ENCODE data around the gene FAM107B.
"Not testable (repeated sequence)": the region's sequence is repeated elsewhere in the genome, so short reads cannot be mapped to it uniquely, and the experiment has no call there.

Gene FAM107B

DNA sequence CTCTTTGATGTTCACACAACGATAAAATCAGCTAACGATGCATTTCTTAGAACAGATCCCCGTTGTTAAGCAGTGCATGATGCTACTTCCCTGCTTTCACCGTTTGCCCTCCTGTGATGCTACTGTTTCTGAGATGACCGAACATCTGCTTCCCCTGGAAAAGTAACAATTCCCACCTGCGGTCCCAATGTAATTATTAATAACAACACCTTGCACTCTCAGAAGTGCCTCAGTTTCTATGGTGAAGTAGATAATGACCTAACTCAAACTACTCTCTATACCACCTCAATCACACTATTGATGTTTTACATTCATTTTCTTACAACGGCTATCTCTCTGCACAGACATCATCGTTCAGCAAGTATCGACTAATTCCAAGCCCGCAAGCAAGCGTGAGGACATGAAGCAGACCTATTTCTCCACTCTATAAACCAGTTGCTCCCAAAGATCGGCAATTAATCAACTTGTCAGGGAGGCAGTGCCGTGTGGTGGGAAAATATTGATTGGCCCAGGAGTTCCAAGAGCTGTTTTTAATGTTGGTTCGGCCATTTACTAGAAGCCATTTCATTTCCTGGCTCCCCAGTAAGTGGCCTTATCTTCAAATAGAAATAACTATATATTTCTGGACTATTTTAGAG lies 42.7 kb downstream of the FAM107B start:
- DNase-seq, result no peak

DNA sequence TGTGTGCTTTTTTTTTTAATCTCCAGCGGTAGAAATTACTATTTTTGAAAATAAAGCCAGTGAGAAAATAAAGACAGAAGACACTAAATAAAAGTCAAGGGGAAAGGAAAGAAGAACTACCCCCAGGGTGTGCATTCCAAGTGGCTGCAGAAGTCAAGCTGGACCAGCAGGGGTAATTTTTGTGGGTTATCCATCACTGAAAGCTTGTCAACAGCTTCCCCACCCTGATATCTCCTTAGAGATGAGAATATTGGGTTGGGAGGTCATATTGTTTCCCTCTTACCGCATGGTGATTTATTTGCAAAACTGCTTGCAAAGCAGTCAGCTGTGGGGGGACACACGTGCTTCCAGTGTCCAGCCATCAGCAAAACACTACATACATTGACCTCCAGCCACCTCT lies 46.4 kb downstream of the FAM107B start:
- no peak for DNase-seq

DNA sequence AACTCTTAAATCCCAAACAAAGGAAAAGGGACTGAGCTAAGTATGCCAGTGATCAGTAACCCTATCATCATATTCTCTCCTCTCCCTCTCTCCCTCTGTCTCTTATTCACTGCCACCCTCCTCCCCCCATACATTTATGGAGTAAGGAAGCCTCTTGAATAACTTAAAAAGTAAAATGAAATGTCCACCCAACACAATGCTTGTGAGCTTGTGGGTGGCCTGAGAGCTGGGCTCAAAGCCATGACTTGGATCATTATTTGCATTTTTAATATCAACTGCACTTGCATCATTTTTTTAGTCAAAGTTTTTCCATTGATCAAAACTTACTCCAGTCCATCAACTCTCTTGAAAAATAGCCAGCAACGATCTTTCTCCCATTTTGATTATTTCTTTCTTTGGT lies 46.8 kb downstream of the FAM107B start:
- no peak for DNase-seq

DNA sequence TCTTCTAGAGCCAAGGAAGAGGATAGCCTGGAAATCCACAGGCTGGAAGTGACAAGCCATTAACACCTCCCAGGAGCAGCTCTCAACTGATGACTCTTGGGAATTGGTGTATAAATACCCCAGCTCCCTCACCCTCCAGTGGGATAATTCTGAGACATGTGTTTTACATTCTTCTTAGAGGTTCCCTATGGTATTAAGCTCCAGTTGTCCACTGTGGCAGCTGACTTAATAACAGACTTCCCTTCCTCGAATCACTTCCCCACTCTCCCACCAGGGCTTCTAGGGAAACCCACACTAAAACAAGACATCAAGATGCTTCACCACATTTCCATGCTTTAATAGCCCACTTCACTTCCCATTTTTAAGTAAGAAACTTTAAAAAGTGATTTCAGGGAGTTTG lies 47.2 kb downstream of the FAM107B start:
- DNase-seq, result no peak

DNA sequence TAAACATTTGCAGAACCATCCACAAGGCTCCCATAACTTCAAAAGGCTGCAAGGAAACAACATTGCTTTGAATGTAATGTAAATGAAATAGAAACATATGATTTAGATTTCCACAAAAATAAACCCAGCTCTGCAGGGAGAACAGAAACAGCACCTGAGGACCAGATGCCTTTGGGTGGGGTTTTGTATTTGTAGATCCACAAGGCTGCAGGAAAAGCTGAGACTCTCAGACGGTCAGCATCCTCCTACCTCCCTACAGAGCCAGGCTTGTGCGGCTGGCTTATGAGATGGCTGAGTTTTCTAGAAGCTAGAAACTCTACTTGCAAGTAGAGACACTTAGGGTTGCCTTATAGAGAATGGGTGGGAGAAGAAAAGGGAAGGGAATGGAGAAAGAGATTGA lies 49.8 kb downstream of the FAM107B start:
- no peak for DNase-seq

DNA sequence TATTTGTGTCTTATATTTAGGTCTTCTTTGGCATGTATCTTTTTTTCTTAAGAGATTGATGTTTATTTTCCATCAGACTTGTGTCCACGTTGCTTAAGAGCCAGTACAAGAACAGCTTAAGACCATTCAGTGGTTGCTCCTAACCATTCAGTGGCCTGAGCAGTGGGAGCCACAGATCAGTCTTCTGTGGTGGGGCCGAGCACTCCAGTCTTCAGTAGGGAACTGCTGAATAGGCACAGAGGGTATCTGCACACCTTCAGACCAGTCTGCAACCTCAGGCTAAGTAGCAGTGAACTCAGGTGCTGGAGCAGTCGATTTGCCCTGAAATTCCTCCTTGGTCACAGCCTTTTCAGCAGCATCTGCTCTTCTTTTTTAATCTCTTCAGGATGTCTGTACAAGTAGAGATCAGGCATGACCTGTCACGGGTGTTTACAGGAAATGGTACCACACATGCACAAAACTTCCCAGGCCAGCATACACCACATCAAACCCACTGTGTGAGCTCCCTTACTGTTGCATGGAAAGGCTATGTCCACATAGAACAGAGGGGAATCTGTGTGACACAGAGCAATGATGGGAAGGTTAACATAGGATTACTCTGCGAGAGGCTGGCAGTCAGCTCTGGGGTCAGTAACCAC lies 51.5 kb downstream of the FAM107B start:
- DNase-seq, result peak in 1 of 2 experiments; percentile 18

DNA sequence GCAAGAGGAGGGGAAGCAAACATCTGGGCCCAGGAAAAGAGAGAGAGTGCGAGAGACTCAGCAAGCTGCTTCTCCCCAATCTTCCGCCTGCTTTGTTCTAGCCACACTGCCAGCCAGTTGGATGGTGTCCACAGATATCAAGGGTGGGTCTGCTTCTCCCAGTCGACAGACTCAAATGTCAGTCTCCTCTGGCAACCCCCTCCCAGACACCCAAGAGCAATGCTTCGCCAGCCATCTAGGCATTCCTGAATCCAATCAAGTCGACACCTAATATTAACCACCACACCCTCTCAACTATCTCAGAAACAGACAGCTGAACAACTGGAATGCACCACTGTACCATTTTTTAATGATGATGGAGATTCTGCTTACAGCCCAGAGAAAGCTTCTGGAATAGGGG lies 57.1 kb downstream of the FAM107B start:
- DNase-seq, result no peak

DNA sequence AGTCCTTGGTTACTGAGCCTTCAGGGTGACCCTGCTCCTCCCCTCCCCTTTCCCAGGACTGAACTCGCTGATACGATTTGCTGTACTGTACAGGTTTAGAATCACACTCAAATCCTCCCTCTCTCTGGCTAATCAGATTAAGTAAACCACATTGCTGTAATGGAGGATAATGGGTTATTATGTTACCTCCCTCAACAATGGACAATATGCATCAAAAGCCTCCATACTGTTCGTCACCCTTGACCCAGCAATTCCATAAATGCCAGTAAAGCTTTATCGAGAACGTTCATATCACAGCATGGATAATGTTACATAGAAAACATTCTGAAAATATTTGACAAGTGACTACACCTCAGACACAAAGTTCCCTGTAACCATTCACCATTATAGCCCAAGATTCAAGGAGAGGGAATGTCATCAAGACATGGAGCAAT lies 61.7 kb downstream of the FAM107B start:
- DNase-seq, result no peak

DNA sequence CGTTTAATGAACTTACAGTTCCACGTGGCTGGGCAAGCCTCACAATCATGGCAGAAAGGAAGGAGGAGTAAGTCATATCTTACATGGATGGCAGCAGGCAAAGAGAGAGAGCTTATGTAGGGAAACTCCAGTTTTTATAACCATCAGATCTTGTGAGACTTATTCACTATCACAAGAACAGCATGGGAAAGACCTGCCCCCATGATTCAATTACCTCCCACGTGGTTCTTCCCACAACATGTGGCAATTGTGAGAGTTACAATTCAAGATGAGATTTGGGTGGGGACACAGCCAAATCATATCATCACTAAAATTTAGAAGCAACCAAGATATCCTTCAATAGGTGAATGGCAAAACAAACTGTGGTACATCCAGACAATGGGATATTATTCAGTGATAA lies 65.4 kb downstream of the FAM107B start:
- not testable (repeated sequence) for DNase-seq

DNA sequence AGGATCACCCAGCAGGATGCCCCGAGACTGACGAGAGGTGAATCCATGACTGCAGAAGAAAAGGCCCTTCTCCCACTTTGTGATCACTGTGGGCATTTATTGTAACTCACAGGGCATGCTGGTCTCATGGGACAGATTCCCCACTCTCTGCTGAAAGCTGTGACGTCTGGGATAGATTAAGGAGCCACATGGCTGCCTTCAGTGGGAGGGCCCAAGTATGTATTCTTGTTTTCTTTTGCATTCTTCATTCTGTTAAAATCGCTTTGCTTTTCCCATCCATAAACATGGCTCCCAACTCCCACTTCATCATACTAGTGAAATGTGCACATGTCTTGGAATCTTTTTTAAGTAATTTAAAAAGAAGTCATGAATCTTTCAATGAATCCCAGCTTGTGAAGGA lies 67.2 kb downstream of the FAM107B start:
- no peak for DNase-seq

DNA sequence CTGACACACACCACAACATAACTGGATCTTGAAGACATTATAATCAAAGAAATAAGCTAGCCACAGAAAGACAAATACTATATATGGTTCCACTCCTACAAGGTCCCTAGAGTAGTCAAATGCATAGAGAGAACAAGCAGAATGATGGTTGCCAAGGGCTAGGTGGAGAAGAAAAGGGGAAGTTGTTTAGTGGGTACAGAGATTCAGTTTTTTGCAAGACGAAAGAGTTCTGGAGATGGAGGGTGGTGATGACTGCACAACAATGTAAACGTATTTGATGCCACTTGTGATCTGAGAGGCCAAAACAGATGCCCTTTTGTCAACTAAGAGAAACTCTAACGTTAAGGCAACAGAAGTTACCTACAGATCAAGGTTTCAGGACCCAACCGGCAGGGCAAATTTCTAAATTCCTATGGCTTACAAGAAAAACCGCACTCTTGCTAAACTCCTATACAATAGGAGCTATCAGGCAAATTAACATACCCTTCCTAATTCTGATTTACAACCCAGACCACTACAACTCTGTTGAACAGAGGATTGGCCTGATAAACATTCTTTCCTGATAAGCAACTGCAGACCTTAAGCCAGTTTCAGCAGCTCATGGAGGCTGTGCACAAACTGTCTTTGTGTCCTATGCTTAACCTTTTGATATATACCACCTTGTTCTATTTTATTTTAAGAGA lies 69.0 kb downstream of the FAM107B start:
- DNase-seq, result no peak

DNA sequence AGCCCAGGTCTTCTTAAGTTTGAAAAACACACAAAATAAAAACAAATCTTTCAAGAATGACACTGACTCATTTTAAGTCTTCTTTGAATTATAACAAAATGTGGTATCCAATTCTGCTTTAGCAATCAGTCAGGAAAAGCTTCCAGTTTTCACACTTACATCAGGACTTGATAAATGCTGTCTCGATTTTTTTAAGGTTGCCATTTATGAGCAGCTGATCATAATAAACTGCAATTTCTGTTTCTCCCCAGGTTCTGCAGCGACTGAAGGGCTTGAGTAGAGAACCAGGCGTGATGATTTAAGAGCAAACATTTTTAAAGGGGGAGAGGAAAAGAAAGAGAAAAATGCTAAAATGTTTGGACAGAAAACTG lies 71.1 kb downstream of the FAM107B start:
- no peak for DNase-seq

DNA sequence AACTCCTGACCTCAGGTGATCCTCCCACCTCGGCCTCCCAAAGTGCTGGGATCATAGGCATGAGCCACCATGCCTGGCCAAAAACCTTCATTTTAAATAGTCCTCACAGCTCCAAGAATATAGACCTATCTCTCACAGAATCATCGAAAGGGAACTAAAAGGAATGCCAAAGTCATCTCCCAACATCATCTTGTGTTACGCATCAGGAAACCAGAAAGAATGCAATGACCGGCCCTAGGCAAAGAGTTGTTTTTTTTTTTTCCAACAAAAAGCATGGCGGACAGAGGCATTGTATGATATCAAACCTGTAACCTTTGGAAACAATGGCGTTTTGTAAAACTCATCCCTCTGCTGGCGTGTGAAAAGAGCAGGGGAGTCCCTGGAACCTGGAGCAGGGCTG lies 73.2 kb downstream of the FAM107B start:
- no peak for DNase-seq

DNA sequence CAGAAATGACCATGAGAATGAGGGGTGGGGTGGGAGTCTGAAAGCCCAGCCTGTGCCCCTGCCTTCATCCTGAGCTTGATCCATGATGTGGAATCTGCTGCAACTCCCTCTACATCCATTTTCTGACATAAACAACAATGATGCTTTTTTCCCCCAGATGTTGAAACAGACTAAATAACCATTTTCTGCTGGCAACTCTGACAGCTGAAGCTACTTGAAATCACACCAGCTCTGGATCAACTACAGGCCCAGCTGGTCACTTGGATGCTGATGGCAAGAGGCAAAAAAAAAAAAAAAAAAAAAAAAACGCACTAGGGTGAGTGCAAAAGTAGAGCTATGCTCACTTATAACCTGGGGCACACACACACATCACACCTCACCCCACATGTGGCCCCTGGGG lies 74.2 kb downstream of the FAM107B start:
- no peak for DNase-seq

DNA sequence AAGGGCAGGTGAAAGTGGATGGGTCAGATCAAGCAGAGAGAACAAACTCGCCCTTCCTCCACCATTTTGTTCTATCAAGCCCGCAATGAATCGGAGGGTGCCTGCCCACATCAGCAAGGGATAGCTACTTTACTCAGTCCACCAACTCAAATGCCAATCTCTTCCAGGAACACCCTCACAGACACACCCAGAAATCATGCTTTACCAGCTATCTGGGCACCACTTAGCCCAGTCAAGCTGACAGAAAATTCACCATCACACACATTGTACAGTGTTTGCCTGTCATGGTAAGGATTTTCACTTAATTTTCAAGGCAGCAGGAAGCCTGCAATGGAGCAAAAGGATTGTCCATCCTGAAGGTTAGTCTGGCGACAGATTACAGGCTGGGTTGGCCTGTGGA lies 75.2 kb downstream of the FAM107B start:
- DNase-seq, result no peak

DNA sequence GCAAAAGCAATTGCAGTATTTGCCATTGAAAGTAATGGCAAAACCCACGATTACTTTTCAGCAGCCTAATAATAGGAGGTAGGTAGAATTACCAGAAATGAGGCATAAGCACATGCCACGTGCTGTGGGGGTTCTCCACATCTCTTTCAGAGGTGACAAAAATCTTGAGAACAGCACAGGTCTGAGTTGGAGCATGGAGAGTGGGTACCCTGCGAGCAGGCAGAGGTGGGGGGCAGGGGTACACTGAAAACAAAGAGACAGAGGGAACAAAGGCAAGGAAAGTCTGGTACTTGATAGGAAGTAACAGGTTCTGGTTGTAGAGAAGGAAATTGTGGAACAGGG lies 75.9 kb downstream of the FAM107B start:
- DNase-seq, result no peak

DNA sequence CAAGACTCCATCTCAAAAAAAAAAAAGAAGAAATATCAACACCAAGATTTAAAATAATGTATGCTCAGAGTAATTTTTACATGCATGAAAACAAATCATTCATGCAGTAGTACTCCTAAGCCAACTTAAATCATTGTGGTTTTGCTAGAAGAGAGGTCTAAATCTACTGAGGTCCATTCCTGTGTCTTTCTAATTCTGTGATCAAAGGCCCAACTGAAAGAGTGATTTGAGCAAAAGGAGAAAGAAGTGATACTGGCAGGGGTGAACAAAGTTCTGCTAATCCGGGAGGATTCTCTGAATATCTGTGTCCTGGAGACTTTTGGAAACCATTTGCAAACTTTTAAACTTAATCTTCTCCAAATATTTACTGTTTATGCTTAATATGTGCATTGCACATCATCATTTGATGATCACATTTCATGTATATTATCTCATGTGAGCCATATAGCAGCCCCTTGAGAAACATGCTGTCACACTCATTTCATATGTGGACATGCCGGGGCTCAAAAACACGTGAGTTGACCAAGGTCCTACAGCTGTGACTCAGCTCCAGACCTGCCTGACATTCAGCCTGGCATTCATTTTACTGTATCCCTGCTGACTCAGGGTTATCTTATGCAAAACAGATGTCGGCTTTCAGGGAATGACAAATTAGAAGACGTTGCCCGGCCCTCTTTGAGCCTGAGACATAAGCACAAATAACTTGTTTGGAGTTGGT lies 76.4 kb downstream of the FAM107B start:
- no peak for DNase-seq

DNA sequence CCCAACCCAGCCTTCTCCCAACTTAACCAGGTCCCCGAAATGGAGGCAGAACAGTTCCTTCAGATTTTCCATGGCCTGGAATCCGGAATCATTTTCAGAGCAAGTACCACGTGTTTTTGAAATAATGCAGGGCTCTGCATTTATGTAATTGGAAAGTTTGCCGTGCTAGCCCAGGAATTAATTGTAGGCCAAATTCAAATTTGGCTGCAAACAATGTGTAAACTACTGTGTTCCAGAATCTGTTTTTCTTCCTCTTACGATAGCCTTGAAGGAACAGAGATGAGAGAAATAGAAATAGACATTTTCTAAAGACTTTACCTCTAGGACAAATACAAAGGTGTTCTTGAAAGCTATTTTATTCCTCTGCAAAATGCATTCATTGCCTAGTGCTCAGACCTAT lies 77.4 kb downstream of the FAM107B start:
- no peak for DNase-seq

DNA sequence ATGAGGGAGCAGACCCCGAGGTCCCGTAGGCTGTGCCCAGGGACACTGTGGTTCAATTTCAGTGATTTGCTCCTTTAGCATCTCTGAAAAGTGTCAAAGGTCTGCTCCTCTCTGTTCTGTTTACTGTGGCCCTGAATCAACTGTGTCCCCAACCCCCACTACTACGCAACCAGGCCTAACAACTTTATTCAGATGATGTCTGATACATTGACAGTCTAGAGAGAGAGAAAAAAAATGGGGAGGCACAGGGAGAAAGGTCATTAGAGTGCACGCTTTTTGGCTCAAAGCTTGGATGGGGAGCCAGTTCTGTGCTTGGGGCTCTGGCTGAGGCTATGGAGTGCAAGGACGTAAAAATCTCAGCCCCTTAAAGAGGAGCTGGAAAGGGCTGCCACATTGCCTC lies 77.9 kb downstream of the FAM107B start:
- DNase-seq, result no peak

DNA sequence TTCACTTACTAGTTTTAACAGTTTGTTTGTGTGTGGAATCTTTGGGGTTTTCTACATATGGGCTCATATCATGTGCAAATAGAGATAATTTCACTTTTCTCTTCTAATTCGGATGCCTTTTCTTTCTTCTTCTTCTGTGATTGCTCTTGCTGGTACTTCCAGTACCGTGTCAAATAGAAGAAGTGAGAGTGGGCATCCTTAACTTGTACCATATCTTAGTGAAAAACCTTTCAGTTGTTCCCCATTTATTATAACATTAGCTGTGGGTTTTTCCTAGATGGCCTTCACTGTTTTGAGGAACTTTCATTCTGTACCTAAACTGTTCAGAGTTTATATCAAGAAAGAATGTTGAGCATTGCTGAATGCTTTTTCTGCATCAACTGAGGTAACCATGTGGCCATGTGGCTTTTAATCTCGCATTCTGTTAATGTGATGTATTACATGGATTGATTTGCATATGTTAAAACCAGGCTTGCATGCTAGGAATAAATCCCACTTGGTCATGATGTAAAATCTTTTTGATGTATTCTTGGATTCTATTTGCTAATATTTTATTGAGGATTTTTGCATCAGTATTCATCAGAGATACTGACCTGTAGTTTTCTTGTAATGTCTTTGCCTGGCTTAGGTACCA lies 78.7 kb downstream of the FAM107B start:
- no peak for DNase-seq

DNA sequence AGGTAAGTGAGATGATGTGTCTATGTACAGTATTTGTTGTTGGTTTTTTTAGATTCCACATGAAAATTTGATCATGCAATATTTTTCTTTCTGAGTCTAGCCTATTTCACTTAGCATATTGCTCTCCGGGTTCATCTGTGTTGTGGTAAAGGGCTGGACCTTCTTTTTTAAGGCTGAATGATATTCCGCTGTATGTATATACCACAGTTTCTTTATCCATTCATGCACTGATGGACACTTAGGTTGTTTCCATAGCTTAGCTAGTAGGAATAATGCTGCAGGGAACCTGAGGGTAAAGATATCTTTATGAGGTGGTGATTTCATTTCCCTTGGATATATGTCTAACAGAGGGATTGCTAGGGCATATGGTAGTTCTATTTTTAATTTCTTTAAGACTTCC lies 80.8 kb downstream of the FAM107B start:
- DNase-seq, result no peak

DNA sequence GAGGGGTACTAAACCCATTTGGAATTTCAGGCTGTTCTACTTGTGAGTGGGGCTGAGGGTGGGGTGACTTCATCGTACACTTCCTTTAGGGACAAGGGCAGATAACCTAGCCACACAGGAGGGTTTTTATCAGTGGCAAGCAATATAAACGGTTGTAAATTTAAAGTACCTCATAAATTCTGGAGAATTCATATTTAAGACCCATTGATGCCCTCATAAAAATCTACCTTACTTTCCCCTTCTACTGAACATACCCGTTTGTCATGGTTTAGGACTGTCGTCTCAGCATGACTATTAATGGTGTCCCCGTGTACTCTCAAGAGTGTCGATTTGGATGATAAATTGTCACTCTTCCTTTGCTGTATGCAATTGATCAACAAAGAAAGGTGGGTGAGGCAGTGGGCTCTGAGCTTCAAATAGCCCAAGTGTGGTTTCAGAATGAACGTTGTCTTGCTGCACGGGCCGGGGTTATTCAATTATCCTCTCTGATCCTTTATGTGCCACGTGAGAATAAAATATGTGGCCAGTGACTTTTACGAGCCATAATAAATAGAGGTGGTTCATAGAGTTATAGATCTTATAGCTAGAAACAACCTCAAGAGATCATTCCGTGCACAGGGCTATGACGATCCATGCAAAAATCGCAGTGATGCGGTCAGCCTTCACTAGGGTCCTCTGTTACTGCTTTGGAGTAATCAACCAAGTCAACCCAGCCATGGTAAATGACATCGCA lies 82.2 kb downstream of the FAM107B start:
- DNase-seq, result no peak

DNA sequence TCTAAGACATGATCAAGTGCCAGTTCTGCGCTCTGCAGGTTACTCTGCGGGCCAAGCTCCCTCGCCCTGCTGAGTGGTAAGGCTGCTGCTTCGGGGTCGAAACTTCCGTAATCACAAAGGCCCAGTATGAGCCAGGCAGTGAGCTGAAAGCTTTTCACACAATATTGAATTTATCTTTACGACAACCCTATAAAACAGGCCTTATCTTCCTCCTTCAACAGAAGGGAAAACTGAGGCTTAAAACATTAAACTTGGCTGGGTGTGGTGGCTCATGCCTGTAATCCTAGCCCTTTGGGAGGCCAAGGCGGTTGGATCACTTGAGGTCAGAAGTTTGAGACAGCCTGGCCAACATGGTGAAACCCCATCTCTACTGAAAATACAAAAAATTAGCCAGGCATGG lies 83.3 kb downstream of the FAM107B start:
- no peak for DNase-seq

All from activated CD4-positive, alpha-beta T cell treated with anti-CD3 and anti-CD28 coated beads, Interleukin-2, amount 50 U/mL, for 48 hours (primary cell).